GM18507 (cell line): Measurements from ENCODE around the gene VENTX.
"Not testable (repeated sequence)": the region's sequence is repeated elsewhere in the genome, so short reads cannot be mapped to it uniquely, and the experiment has no call there.

Source experiments
- DNase-seq: peaks from one replicate; pipeline ENCODE4 v3.0.0; 2011; ENCODE audit warnings: low read depth; ENCODE audit not compliant: insufficient read length; ENCODE audit errors: extremely low spot score
- FAIRE-seq: peaks from 2 replicates; lab custom pipeline; 2011; peaks lifted over from hg19 to GRCh38; lab: Jason Lieb, UNC

Gene VENTX

GRCh38 chr10:133231244-133231945 is 6.3 kb upstream of the VENTX start:
- FAIRE-seq (no peak), DNase-seq (no peak)

- no peak for FAIRE-seq
- DNase-seq, result no peak
Observed at GRCh38 chr10:133231946-133232574, 5.6 kb upstream of the VENTX start.

- not testable (repeated sequence) for DNase-seq, FAIRE-seq
Observed at GRCh38 chr10:133234796-133235195, 2.9 kb upstream of the VENTX start.

DNA sequence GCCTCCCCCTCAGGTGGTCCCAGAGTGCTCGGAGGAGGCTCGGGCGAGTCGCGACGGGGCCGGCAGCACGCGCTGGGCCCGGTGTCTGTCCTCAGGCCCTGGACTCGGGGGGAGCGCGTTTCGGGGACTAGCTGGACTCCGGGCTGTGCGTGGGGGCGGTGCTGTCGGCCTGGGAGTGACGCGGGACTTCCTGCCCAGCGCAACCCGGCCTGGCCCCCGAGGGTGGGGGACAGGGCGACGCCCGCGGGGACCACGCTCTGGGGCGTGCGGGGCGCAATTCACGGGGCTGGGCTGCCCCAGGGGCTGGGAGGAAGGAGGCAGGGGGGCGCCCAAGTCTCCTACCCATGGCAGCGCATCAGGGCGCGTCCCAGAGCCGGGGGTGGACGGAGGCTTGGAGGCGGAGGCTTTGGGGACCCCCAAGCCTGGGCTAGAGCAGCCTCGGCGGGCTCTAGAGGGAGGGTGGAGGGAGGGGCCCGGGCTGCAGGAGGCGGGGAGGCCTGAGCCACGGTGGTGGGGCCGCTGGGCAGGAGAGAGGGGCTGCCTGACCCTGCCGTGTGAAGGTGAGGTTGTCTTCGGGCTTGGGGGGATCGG is 2.3 kb upstream of the VENTX start:
- FAIRE-seq, result no peak
- no peak for DNase-seq

DNA sequence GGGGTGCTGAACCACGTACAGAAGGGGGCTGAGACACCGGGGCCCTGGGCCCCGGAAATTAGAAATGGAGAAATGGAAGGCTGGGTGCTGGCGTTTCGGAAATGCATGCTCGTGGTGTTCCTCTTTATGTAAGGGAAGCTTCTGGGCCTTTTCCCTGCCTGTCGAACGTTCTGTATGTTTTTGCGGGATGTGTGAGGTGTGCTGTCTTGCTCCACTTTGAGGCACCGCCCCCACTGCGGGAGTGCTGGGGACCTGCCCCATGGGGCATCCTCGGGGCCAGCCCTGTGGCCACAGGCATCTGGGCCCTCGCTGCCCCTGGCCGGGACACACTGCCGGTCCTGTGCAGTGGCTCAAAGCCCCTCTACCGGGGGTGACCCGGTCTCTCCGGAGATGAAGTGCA is 1.7 kb upstream of the VENTX start:
- no peak for DNase-seq
- no peak for FAIRE-seq

- DNase-seq (no peak), FAIRE-seq (no peak)
Observed at GRCh38 chr10:133236401-133237240, 1.0 kb upstream of the VENTX start.

- no peak for FAIRE-seq
- no peak for DNase-seq
Observed at GRCh38 chr10:133237241-133237587, 441 bp upstream of the VENTX start.

GRCh38 chr10:133238466-133238804 is 780 bp downstream of the VENTX start:
- FAIRE-seq (no peak), DNase-seq (no peak)

GRCh38 chr10:133239990-133240389 is 2.3 kb downstream of the VENTX start:
- FAIRE-seq, result no peak

GRCh38 chr10:133241501-133242205 is 4.0 kb downstream of the VENTX start:
- peak; percentile 67 for FAIRE-seq

More at GRCh38 chr10:133239990-133240389, 2.3 kb downstream of the VENTX start:
- DNase-seq, result no peak

GRCh38 chr10:133242611-133243356 is 5.1 kb downstream of the VENTX start:
- FAIRE-seq, result no peak
- no peak for DNase-seq

More at GRCh38 chr10:133241501-133242205, 4.0 kb downstream of the VENTX start:
- no peak for DNase-seq

DNA sequence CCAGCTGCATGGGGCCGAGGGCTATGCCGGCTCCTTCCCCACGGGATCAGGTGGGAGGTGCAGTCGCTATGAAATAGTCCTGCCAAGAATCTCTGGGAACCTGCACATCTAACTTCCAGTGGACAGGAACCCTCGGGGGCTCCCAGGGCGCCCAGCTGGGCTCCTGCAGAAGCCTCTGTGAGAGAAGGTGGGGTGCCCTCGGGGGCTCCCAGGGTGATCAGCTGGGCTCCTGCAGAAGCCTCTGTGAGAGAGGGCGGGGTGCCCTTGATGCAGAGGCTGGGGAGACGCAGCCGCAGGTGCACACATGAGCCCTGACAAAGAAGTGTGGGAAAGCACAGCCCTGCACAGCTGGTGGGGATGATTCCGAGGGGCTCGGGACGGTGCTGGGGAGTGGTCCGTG is 5.9 kb downstream of the VENTX start:
- no peak for DNase-seq
- no peak for FAIRE-seq

GRCh38 chr10:133245439-133246235 is 8.0 kb downstream of the VENTX start:
- no peak for DNase-seq
- FAIRE-seq, result no peak

DNA sequence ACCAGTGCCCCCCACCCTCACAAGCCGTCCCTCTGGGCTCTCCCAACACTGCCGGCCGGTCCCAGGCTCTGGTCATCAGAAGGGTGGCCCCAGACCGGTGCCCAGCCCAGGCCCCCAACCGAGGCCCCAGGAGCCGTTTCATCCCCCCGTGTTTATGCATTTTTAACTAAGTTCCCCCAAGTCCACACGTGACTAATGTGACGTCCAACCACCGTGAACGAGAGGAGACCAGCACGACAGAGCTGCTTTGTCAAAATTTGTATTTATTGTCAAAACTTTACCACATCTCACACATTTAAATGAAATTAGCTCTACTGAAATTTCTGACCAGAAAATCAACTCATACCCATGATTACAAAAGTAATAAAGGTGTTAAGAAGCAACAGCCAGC is 8.6 kb downstream of the VENTX start:
- DNase-seq, result no peak
- no peak for FAIRE-seq

- DNase-seq (no peak), FAIRE-seq (no peak)
Observed at GRCh38 chr10:133247681-133248333, 10.2 kb downstream of the VENTX start.

DNA sequence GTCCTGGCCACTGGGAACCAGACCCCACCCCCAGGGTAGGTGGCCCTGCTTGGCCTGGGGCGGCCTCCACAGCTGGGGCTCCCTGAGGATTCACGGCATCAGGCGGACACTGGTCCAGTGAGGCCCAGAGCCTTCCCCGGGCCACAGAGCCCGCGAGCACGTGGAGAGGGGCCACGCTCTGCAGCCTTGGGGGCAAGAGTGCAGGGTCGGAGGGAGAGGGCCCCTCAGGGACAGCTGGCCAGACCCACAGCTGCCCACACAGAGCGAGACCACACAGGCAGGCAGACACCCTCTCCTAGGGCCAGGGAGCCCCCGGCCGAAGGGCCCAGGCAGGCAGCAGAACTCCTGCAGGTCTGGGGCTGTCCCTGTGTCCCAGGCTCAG is 10.7 kb downstream of the VENTX start:
- FAIRE-seq (no peak), DNase-seq (no peak)

GRCh38 chr10:133249094-133249780 is 11.6 kb downstream of the VENTX start:
- FAIRE-seq (no peak), DNase-seq (no peak)
